ENCODE data around the gene ATP10A. TPM values are rescaled to one million over a fixed set of nuclear protein-coding genes. Genes with fewer than 3 reads are reported as not detected.

ATP10A gene
- total RNA-seq, 4 donors from 2014 or later: 2.7 to 7.0 (median 3.4) TPM

DNA sequence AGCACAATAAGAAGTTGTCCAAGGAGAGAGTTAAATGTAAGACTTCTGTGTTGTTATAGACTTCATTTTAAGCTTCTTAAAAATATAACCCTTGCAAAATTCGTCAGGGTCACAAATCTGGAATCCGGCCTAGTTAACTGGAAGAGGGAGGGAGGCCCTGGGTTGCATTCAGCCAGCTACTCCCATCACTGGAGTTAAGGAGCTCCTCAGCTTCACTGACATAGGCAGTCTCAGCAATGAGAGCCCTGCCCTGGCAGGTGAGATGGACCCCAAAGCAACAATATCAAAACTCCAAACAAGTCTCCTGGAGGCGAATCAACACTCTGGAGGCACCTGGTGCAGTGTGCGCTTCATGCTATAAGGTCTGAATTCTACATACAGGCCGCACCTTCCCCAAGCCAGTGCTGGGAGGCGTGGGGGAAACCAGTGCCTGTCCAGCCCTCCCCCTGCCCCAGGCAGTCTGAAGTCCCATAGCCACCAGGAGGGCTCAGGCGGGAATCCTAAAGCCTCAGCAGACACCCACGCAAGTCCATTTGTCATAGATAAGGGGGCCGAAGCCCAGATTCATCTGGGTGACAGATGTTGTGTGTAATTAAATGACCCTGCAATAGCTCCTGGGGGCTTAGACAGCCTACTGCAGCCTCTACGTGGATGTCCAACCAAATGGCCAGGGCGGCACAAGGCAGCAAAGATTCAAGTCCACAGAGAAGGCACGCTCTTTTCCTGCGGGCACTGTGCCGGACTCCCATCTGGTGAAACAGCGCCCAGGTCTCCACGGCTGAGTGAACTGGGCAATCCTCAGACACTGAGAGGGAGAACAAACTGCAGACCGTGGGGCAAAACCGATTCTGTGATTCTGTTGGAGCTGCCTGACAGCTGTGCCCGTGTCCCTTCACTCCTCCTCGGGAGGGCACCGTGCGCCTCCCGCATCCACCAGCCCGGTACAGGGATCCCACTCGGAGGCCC, 64.9 kb downstream of the ATP10A start:
- Histone ChIP-seq H3K9me3 (no peaks in the 10 kb centered on the region), H3K4me3 (replicated peaks in 1 of 3) (no peak overlapping the region), H3K4me1 (no peaks in the 10 kb centered on the region), H3K27me3 (no peaks in the 10 kb centered on the region), H3K27ac (no peak overlapping the region), H3K36me3 (no peaks in the 10 kb centered on the region)
- 81 to 83% methylated on average over 23 to 25 of the region's 25 CpGs for WGBS, 2 donors
- intact Hi-C loops (cut with DNase I): no loop called here
- no peak for DNase-seq
- TF ChIP-seq, protein P1, sequence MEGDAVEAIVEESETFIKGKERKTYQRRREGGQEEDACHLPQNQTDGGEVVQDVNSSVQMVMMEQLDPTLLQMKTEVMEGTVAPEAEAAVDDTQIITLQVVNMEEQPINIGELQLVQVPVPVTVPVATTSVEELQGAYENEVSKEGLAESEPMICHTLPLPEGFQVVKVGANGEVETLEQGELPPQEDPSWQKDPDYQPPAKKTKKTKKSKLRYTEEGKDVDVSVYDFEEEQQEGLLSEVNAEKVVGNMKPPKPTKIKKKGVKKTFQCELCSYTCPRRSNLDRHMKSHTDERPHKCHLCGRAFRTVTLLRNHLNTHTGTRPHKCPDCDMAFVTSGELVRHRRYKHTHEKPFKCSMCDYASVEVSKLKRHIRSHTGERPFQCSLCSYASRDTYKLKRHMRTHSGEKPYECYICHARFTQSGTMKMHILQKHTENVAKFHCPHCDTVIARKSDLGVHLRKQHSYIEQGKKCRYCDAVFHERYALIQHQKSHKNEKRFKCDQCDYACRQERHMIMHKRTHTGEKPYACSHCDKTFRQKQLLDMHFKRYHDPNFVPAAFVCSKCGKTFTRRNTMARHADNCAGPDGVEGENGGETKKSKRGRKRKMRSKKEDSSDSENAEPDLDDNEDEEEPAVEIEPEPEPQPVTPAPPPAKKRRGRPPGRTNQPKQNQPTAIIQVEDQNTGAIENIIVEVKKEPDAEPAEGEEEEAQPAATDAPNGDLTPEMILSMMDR (IDR thresholded peaks at IDR 0.05): no peak
- TF ChIP-seq POLR2A (IDR thresholded peaks at IDR 0.05): no peak

GRCh38 chr15:25797511-25797935, 65.6 kb downstream of the ATP10A start:
- Histone ChIP-seq H3K36me3 (no peaks in the 10 kb centered on the region), H3K4me3 (replicated peaks in 1 of 3) (no peak overlapping the region), H3K4me1 (no peaks in the 10 kb centered on the region), H3K27me3 (no peaks in the 10 kb centered on the region), H3K9me3 (no peaks in the 10 kb centered on the region), H3K27ac (peak overlapping the region in 1 of 3 donors; percentile 23)
- no peak for DNase-seq
- intact Hi-C loops (cut with DNase I): no loop called here
- no peak for TF ChIP-seq POLR2A (IDR thresholded peaks at IDR 0.05)
- TF ChIP-seq, protein P1 (IDR thresholded peaks at IDR 0.05): no peak
- 56 to 61% methylated on average over 8 of the region's 8 CpGs for WGBS, 2 donors

- Histone ChIP-seq H3K36me3 (no peaks in the 10 kb centered on the region), H3K27me3 (no peaks in the 10 kb centered on the region), H3K4me1 (no peaks in the 10 kb centered on the region), H3K27ac (peak overlapping the region in 1 of 3 donors; percentile 23), H3K9me3 (no peaks in the 10 kb centered on the region), H3K4me3 (replicated peaks in 1 of 3) (no peak overlapping the region)
- 87% methylated on average over 4 of the region's 4 CpGs for WGBS, 2 donors
- TF ChIP-seq, protein P1 (IDR thresholded peaks at IDR 0.05): no peak
- TF ChIP-seq POLR2A (IDR thresholded peaks at IDR 0.05): no peak
- intact Hi-C loops (cut with DNase I): no loop called here
- no peak for DNase-seq
These were observed 66.1 kb downstream of the ATP10A start for GRCh38 chr15:25797035-25797434.

DNA sequence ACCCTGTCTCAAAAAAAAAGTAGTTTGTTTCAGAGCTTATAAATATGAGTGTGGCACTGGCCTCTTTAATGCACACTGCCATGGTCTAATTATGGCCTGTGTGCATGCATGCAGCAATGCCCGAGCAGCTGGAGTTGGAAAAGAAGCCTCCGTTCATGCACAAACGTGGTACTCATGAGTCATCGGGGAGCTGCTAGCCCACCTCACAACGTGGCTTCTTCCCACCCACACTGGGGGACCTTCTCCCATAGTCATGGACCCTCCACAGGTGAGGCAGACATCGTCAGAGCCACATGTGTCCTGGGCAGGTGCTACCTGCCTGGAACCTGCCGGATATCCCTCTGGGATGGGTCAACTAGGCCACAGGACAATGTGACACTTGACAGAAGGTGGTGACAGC, 66.7 kb downstream of the ATP10A start:
- Histone ChIP-seq H3K9me3 (no peaks in the 10 kb centered on the region), H3K4me3 (replicated peaks in 1 of 3) (no peak overlapping the region), H3K27me3 (no peaks in the 10 kb centered on the region), H3K27ac (no peak overlapping the region), H3K4me1 (no peaks in the 10 kb centered on the region), H3K36me3 (no peaks in the 10 kb centered on the region)
- no peak for DNase-seq
- no peak for TF ChIP-seq POLR2A (IDR thresholded peaks at IDR 0.05)
- TF ChIP-seq, protein P1 (IDR thresholded peaks at IDR 0.05): no peak
- 78 to 87% methylated on average over 6 to 7 of the region's 7 CpGs for WGBS, 2 donors
- intact Hi-C loops (cut with DNase I): no loop called here

DNA sequence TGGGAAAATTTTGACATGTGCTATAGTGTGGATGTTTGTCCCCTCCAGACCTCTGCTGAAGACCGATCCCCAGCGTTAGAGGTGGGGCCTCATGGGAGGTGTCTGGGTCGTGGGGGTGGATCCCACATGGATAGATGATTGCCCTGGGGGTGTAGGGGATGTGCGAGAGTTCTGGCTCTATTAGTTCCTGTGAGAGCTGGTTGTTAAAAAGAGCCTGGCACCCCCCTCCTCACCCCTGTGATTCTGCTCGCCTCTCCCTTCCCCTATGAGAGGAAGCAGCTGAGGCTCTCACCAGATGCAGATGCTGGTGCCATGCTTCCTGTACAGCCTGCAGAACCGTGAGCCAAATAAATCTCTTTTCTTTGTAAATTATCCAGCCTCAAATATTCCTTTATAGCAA, 67.4 kb downstream of the ATP10A start:
- Histone ChIP-seq H3K27me3 (no peaks in the 10 kb centered on the region), H3K36me3 (no peaks in the 10 kb centered on the region), H3K4me3 (replicated peaks in 1 of 3) (no peak overlapping the region), H3K9me3 (no peaks in the 10 kb centered on the region), H3K27ac (no peak overlapping the region), H3K4me1 (no peaks in the 10 kb centered on the region)
- no peak for DNase-seq
- WGBS, 2 donors: 52 to 66% methylated on average over 5 to 6 of the region's 6 CpGs
- intact Hi-C loops (cut with DNase I): no loop called here
- TF ChIP-seq POLR2A (IDR thresholded peaks at IDR 0.05): no peak
- TF ChIP-seq, protein P1 (IDR thresholded peaks at IDR 0.05): no peak
